NCI-H187 (cell line): ENCODE measurements around the gene GAS7.

Experiments used
- DNase-seq, 2 experiments: peaks; one replicate each; lab custom pipeline; 2025; lab: John Stamatoyannopoulos, UW

GAS7 gene

DNA sequence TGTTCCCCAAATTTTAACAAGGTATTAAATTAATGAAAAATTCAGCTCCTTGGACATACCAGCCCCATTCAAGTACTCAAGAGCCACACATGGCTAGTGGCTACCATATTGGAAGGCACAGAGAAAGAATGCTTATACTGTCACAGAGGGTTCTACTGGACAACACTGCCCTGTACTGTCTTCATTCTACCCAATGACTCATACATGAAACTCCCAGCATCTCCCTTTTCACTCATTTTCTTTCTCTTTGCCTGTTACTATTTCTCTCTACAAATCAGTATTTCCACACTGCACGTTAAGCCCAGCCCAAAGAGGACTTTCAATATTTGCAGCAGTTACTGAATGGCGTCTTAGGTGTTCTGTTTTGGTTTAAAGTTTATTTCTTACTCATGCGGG, 221.2 kb downstream of the GAS7 start:
- no peak for DNase-seq

DNA sequence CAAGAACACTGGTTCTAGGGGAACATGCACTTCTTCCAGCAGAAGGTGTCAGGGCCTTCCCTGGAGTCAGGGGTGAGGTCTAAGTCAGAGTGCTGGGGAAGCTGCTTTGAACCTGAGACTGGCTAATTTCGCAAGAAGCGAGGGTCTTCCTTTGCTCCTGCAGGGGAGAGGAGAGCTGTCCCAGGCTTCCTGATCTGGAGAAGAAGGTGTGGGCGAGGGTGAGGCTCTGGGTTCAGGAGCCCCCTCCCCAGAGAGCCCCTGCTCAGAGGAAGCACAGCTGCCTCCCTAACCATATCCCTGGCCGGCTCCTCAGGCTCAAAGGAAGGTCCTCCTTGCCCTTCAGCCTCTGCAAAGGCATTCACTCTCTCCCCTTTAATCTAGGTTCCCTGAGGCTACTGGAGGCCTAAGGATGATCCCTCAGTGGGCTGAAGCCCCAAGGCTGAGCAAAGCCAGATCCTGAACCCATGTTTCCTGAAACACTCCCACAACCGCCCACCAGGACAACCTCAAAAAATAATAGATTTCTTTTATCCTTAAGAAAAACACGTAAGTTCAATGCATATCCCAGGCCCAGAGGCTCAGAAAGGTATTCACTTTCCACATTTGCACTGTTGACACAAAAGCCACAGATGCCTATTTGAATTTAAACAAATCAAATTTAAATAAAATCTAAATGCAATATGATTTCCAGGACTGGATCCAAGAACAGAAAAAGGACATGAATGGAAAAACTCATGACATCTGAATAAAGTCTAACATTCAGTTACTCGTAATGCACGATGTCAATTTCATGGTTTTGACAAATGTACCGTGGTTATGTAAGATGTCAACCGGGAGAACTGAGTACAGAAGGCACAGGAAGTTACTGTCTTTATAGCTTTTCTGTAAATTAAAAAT, 221.9 kb downstream of the GAS7 start:
- DNase-seq: no peak

DNA sequence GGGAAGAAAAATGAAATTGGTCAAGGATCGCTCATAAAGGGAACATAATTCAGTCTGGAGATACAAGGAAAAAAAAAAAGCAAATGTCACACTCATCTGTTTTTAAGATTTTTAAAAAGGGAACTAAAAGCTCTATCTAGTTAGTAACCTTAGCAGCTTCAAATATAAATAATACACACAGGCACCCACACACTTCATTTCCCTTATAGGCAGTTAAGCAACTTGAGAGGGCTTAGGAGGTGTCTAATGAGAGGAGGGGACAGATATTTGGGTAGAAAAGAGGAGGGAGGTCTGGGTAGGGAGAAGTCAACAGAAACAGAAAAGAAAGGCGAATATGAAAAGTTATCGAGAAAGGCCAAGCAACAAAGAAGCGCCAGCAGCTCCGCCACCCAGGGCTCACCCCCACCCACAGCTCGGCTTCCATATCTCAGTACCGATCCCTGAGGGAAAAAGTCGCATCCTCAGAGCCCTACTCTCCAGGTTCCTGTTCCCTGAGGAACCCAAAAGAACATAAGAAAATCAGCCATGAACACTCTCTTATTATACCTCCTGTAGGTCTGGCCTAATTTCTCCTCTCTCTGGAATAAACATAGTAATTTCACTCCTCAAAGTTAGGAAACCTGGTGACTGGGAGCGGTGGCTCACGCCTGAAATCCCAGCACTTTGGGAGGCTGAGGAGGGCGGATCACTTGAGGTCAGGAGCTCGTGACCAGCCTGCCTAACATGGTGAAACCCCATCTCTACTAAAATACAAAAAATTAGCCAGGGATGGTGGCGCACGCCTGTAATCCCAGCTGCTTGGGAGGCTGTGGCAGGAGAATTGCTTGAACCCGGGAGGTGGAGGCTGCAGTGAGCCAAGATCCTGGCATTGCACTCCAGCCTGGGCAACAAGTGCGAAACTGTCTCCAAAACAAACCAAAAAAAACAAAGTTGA, 223.7 kb downstream of the GAS7 start:
- DNase-seq: no peak

DNA sequence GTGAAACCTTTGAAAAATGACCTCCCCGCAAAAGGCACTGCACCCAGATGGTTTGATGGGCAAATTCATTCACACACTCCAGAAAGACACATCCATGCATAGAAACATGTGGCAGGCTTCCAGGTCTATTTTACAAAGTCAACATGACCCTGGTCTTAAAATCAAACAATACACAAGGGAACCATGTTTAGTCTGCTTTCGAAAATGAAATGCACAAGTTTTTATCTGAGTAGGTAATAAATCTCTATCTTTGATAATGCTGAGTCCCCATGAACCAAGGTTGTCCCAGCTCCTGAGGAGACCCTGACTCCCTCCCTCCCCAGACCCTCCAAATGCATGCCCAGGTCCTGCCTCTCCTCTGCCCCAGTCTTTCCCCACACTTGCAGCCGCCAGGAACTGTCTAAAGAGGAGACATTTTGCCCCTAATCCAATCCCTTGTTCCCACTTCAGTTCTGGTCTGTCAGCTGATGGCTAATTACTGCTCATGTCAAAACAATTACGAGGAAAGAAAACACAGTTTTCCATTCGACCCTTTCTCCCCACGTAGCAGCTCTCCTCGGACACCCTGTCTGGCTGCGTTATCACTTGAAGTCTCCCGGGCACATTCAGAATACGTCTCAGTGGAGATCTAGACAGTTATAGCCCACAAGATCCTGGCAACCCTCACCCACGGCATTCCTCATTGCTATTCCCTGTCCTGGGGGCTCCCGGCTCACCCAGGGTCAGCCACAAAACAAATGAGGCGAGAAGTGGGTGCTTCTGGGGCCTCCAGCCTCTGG, 224.5 kb downstream of the GAS7 start:
- DNase-seq: no peak

DNA sequence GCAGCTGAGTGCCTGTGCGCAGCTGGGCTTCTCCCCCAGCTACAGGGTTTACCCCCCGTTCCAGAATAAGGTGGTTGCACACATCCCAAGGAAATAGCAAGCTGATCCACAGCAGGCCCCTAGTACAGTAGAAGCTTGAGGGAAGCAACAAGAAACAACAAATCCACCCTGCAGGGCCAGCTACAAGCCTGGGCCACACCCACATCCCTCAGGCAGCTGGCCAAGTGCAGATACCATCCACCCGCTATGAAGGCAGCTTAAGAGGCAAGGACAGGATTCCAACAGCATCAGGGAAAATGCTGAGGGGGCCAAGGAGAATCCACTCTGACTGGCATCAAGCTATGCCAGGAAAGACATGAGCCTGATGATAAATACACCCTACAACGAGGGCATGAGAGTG, 226.4 kb downstream of the GAS7 start:
- no peak for DNase-seq

DNA sequence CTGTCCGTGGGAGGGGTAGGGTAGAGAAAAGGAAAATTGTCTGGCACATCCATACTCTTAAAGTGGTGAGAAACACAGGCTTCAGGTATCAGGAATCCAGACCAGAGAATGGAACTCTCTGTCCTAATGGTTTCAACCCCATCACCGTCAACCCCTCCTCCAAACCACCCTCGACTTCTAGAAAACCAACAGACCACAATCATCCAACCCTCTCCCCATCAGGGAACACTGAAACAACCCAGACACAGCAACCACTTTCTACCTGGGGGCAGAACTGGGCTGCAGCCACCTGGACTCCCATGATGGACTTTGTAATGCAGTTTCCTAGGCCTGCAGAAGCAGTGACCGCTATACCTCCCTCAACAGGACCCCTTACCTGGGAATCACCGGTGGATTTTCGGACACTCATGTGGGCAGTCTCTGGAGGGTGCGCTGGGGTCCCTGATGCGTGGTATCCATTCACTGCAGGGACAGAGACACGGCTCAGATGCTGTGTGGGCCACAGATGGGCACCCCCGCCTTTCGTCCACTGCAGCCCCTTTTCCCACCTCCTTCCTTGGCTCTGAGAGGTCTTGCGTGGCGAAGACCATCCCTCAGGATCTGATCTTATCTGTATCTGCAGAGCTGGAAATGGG, 229.0 kb downstream of the GAS7 start:
- DNase-seq: no peak

DNA sequence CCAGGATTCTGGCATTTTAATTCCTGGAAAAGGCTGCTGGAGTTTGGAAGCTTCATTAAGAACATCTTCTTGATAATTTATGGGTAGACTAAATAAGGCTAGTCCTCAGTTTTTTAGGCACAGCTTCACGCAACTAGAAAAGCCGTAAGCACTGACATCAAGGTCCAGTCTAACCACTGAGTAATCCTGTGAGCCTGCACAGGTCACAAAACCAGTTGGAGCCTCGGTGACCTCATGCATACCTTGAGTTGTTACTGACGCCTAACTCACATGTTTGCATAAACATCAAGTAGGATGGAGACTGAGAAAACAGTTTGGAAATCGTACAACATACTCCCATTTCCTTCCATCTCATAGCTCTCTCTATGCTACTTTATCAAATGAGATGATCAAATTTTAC, 229.5 kb downstream of the GAS7 start:
- DNase-seq: no peak

DNA sequence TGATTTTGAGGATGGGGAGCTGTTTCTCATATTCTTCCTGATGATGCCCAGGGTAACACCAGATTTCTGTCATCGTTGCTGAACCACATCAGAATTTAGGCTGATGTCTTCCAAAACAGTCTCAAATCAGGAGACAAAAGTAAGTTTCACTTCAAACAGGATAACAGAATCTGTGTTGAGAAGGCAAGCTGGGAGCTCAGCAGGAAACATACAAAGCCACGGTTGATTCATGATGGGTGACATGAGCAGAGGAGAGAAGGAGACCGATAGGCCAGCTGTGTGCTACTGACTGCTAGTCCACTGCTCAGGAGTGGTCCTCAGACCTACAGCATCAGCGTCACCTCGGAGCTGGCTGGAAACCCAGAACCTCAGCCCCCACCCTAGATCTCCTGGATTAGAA, 230.4 kb downstream of the GAS7 start:
- no peak for DNase-seq

DNA sequence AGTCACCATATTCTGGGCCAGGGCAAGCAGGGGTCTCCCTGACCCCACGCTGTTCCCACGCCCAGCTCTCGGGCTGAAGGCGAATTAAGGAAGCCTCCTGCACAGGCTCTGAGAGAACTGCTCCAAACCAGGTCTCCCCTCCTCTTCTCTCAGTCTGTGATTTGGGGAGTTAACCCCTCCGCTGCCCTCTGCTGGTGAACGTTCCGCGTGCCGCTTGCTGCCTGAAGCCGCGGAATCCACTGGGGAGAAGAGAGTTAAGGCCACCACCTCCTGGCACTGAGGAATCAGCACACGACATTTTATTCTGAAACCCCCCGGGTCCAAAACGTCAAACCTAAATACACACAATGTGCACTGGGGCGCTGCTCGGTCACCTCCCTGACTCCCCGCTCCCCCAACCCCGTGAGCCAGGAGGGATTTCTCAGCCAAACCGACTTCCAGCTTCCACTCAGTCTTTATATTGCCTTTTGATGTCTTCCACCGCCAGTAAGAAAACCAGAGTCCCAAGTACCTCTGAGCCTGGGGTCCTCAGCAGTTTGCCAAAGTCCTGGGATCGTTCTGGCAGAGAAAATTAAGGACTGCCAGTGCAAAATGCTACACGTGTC, 238.9 kb downstream of the GAS7 start:
- DNase-seq: no peak

DNA sequence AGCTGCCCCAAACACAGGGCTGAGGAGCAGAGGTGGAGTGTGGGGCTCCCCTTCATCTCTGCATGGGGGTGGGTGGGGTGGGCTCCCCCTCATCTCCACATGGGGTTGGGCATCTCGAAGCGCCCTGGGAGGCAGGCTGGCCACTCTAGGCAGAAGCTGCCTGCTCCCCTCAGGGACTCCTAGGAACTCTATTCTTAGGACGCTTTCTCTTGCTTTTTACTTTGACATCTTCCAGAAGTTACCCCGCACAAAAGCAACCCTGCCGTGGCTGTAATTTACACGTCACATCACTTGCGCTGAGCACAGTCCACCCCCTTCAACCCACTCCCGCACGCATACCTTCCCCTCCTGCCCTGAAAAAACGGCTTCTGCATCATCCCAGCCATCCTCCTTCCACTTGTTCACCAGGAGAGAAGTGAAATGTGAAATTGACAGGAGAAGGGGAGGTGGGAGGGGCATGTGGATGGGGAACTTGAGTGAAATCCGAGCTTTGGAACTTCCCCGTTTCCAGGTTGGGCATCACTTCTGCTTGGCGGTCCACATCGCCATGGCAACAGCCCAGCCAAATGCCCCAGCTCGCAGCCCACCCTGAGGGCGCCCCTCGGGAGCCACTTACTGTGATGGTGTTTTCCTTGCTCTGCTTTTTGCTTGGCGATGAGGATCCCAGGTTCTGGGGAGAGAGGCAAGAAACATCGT, 239.7 kb downstream of the GAS7 start:
- DNase-seq: no peak

DNA sequence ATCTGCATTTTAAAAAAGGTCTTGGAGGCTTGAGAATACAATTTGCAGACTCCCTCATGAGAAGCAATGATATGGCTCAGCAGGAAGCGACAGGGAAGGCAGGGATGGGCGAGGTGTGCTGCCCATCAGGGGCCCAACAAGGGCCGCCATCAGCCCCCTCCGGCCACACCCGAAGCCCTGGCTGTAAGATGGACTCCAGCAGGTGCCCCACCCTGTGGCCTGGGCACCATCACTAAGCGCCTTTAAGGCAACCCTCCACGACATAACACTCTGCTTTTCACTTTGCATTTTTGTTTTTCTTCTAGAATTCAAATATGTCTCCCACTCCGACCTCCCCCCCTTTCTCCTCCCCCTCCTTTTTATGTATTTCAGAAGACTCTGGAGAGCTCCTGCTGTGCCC, 241.2 kb downstream of the GAS7 start:
- no peak for DNase-seq

DNA sequence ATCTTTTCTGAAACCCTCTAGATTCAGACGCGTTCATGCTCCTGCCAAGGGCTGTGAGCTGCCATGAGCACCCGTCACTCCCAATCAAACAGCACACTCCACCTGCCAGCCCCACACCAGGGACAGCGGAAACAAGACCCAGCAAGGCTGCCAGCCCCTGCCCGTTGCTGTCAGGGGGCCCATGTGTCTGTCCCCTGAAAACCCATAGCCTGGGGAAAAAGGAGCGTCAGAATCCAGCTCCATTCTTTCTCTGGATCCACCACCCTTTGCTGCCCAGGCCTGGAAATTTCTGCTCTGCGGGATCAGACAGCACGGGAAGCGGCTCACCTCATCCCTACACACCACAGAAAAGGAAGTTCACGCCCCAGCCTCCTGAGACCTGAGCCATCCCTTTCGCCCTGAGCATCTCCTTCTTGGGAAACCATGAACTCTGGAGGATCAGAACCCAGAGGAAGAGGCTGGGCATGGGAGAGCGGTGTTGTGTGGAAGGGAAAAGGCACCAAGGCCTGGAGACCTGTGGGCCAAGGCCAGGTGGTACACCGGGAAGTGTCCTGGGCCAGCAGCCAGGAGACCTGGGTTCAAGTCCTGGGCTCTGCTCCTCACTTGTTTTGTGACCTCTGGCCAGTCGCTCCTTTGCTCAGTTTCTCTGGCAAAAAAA, 241.8 kb downstream of the GAS7 start:
- no peak for DNase-seq

DNA sequence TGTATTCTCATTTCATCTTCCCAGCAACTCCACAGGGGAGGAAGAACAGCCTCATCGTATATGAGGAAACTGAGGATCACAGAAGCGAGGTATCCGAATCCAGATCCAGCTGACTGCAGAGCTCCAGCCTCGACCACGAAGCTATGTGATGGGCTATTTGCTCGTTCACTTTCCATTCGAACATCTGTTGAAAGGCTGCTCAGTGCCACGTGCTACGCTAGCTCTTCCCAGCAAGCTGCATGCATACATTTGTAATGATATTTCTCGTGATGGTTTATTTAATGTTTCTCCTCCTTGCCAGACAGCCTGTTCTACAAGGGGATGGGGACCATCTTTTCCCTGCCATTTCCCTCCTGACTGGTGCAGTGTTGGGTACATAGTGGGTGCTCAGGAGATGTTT, 244.9 kb downstream of the GAS7 start:
- DNase-seq: no peak

DNA sequence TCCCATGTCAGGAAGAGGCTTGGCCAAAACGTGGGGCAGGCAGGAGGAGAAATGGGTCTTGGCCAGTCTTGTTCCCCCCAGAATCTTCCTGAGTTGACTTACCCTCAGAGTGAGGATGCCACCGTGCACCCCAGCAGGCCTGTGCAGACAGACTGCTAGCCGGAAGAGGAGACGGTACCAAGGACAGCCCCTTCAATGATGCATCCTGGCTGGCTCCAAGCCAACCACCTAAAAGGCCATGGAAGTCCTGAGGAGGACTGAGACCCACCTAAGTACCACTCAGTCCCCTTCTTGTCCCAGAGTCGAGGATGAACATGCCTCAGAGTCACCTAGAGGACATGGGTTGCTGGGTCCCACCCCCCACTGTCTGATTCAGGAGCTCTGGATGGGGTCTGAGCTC, 246.6 kb downstream of the GAS7 start:
- no peak for DNase-seq

DNA sequence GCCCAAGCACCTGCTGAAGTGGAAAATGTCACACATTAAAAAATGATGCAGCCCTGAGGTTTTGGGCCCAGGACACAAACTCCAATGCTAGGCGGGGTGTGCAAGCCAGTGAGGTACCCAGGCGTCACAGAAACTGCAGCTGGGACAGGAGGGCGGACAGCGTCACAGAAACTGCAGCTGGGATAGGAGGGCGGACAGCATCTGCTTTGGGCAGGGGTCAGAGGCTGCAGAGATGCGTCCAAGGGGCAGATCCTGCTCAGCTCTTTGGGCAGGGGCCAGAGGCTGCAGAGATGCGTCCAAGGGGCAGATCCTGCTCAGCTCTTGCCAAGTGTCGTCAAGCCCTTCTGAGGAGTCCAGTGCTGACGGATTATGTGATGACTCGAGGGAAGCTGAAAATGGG, 249.5 kb downstream of the GAS7 start:
- no peak for DNase-seq

DNA sequence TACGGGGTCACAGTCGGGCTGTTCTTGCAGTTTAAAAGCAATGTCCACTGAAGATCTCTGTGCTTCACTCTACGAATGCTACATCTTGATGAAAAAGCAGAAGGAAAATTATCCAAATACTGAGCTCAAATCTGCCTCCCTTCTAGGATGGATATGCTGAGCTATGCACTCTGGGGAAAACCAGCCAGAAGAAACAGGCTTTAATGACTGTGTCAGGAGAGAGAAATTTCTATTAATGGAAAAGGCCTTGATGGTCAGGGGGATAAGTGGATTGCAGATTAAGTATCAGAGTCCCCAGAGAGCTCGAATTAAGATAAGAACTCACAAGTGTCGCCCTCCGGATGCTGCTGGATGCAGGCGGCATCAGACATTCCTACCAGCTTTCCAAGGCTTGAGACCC, 253.7 kb downstream of the GAS7 start:
- DNase-seq: no peak

DNA sequence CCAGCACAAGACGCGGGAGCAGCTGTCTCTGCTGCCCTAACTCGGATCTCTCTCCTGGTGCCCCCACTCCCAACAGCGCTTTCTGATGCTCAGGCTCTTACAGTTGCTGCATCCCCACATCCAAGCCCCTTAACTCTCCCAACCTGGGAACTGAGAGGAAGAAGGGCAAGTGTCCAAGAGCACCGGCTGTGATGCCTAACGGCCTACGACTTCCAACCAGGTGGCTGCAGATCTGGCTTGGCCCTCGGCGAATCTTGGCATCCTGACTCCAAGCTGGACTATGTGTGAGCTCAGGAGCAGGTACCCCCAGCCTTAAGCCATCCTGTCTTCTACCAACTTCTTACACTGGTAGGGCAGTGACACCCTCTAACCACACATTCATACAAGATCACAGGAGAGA, 255.1 kb downstream of the GAS7 start:
- DNase-seq: no peak

DNA sequence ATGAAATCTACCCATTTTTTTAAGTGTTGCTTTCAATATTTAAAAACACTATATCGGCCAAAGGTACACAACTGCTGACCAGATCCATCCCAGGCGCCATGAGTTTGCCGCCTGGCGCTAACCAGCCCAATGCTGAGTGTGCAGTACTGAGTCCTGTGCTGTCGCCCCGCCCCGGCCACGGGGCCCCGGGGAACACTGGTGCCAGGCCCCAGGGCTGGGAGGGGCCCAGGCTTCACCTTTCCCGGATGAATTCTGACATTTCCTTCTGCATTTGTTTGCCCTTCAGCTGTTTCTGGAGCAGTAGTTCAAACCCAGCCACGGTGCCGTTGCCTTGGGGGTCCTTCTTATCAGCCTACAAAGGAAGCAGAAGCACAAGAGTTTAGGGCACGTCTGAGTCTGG, 255.5 kb downstream of the GAS7 start:
- no peak for DNase-seq

DNA sequence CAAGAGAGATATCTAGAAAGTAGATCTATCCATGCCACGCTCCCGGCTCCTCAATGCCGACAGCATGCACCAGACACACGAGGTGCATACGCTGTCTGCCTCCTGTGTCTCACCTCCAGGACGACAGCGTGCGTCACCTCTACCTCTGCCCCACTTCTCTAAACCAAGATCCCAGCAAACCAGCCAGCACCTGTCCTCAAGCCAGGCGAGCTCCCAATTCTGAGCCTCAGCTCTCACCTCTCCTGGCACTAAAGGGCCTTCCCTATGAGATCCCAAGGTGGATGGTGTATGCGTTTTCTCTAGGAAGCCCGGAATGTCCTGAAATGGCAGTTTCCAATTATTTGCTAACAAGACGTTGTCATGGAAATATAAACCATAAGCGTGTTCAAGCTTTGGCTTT, 257.1 kb downstream of the GAS7 start:
- DNase-seq: no peak

DNA sequence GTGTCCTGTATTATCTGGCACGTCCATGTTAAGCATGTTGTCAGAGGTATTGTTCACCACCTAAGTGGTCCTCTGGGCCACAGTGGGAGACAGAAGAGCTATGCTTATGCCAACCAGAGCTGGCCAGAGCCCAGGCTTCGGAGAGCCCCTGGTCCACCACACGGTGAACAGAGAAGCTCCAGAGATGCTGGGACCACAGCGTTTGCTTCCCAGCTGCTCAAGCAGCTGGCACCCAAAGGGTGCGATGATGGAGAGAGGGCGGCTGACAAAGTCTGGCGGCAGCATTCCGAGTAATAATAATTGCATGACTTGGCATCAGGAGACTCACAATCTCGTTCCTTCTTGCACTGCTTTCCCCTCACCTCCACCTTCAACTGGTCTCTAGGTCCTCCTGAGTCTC, 257.6 kb downstream of the GAS7 start:
- DNase-seq: no peak
